ENCODE data around the gene DCUN1D2.
"Not testable (repeated sequence)": the region's sequence is repeated elsewhere in the genome, so short reads cannot be mapped to it uniquely, and the experiment has no call there.

DCUN1D2 gene

DNA sequence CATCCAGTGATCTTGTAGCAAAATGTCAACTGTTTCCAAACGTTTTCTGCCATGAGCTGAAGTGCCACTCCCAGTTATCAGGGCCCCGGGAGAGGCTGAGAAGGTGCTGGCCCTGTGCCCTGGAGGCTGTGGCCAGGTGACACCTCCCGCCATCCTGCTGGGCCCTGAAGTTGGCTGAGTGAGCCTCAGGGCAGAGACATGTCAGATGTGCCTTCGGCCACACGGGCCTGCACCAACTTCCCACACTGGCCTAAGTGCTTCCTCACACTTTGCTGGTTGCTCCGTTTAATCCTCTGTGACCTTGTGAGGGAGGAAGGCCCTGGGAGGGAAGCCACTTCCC, 42.0 kb downstream of the DCUN1D2 start:
- H3K4me1 Mint-ChIP-seq (ENCODE audit: low read depth): no peaks in the 10 kb centered on the region
- H3K27me3 Mint-ChIP-seq (ENCODE audit: low read depth): no peaks in the 10 kb centered on the region
- H3K4me3 Mint-ChIP-seq: no peak overlapping the region
- peaks cover 1% of the 10 kb centered on the region for H3K36me3 Mint-ChIP-seq (ENCODE audit: low read depth)
- H3K27ac Mint-ChIP-seq: peak overlapping the region; percentile 41
- no peaks in the 10 kb centered on the region for H3K9me3 Mint-ChIP-seq
- DNase-seq (ENCODE audit: low spot score): no peak

DNA sequence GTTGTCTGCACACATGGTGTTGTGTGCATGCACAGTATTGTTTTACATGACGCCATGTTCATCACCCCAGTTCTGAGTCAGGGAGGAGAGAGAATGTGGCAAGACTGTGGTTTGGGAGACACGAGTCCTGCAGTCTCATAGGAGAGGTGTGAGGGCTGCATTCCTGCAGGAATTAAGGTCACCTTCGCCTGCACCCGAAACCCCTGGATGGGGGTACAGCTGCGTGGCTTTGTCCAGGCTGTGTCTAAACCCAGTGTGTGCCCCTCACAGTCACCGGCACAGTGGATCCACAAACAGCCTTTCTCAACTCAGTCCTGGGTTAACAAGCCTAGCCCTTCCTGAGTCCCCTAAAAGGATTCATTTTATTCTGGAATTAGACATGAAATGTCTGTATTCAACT, 42.9 kb downstream of the DCUN1D2 start:
- DNase-seq (ENCODE audit: low spot score): no peak
- Mint-ChIP-seq H3K9me3 (no peaks in the 10 kb centered on the region), H3K4me3 (no peak overlapping the region), H3K36me3 (ENCODE audit: low read depth) (peaks cover 3% of the 10 kb centered on the region), H3K4me1 (ENCODE audit: low read depth) (no peaks in the 10 kb centered on the region), H3K27ac (no peak overlapping the region), H3K27me3 (ENCODE audit: low read depth) (no peaks in the 10 kb centered on the region)

DNA sequence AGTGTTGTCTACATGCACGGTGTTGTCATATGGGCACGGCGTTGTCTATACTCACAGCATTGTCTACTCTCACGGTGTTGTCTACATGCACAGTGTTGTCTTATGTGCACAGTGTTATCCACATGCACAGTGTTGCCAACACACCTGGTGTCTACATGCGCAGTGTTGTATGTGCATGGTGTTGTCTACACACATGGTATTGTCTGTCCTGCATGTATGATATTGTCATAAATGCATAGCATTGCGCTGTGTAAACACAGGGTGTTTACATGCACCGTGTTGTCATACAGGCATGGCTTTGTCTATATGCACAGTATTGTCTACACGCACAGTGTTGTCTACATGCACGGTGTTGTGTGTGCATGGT, 44.0 kb downstream of the DCUN1D2 start:
- Mint-ChIP-seq H3K4me1 (ENCODE audit: low read depth) (no peaks in the 10 kb centered on the region), H3K27me3 (ENCODE audit: low read depth) (no peaks in the 10 kb centered on the region), H3K4me3 (no peak overlapping the region), H3K27ac (no peak overlapping the region), H3K36me3 (ENCODE audit: low read depth) (peaks cover 3% of the 10 kb centered on the region), H3K9me3 (no peaks in the 10 kb centered on the region)
- no peak for DNase-seq (ENCODE audit: low spot score)

DNA sequence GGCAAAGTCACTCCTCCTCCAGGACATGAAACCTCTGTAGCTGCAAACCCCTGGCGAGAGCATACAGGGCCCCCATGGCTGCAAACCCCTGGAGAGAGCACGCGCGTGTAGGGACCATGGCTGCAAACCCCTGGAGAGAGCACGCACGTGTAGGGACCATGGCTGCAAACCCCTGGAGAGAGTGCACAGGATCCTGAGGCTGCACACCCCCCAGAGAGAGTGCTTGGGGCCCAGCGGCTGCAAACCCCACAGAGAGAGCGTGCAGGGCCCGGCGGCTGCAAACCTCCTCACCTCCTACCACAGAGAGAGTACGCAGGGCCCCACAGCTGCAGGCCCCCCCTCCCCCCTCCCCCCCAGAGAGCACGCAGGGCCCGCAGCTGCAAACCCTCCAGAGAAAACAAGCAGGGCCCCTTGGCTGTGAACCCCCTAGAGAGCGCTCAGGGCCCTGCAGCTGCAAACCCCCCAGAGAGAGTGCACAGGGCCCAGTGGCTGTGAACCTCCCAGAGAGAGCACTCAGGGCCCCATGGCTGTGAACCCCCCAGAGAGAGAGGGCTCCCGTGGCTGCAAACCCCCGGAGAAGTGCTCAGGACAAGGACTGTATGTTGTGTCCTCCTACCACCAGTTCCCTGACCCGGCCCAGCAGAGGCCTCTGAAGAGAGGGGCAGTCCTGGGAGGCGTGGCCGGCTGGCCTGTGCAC, 44.6 kb downstream of the DCUN1D2 start:
- peaks cover 3% of the 10 kb centered on the region for H3K36me3 Mint-ChIP-seq (ENCODE audit: low read depth)
- H3K27me3 Mint-ChIP-seq (ENCODE audit: low read depth): no peaks in the 10 kb centered on the region
- no peaks in the 10 kb centered on the region for H3K4me1 Mint-ChIP-seq (ENCODE audit: low read depth)
- DNase-seq (ENCODE audit: low spot score): no peak
- H3K27ac Mint-ChIP-seq: no peak overlapping the region
- no peak overlapping the region for H3K4me3 Mint-ChIP-seq
- H3K9me3 Mint-ChIP-seq: no peaks in the 10 kb centered on the region

DNA sequence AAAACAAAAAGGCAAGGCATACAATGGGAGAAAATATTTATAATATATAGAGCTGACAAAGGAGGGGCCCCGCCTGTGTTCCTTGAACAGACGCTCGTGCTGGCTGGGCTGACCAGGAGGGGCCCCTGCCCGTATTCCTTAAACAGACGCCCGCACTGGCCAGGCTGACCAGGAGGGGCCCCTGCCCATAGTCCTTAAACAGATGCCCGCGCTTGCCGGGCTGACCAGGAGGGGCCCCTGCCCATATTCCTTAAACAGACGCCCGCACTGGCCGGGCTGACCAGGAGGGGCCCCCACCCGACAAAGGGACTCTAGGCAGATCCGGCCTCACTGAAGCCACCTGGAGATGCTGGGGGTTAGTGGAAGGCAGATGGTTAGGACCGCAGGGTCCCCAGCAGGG, 46.5 kb downstream of the DCUN1D2 start:
- Mint-ChIP-seq H3K27ac (no peak overlapping the region), H3K9me3 (no peaks in the 10 kb centered on the region)

DNA sequence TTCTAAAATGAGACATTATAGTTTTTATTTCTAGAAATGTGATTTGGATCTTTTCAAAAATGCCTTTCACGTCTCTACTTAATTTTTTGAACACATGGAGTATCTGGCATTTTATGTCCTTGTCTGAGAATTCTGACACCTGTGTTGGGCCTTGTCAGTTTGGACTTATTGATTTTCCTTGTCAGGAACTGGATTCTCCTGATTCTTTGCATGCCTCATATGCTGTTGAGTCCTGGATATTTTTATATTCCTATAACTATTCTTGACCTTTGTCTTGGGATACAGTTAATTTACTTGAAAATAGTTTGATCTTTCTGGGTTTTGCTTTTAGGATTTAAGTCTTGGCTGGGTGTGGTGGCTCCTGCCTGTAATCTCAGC, 47.5 kb downstream of the DCUN1D2 start:
- H3K27ac Mint-ChIP-seq: no peak overlapping the region
- peaks cover 3% of the 10 kb centered on the region for H3K36me3 Mint-ChIP-seq (ENCODE audit: low read depth)
- no peaks in the 10 kb centered on the region for H3K9me3 Mint-ChIP-seq
- no peaks in the 10 kb centered on the region for H3K4me1 Mint-ChIP-seq (ENCODE audit: low read depth)
- DNase-seq (ENCODE audit: low spot score): no peak
- H3K4me3 Mint-ChIP-seq: no peak overlapping the region
- H3K27me3 Mint-ChIP-seq (ENCODE audit: low read depth): no peaks in the 10 kb centered on the region

More for the DNA sequence above, 46.5 kb downstream of the DCUN1D2 start:
- no peaks in the 10 kb centered on the region for H3K4me1 Mint-ChIP-seq (ENCODE audit: low read depth)
- no peaks in the 10 kb centered on the region for H3K27me3 Mint-ChIP-seq (ENCODE audit: low read depth)
- H3K36me3 Mint-ChIP-seq (ENCODE audit: low read depth): peaks cover 3% of the 10 kb centered on the region
- DNase-seq (ENCODE audit: low spot score): no peak
- no peak overlapping the region for H3K4me3 Mint-ChIP-seq

DNA sequence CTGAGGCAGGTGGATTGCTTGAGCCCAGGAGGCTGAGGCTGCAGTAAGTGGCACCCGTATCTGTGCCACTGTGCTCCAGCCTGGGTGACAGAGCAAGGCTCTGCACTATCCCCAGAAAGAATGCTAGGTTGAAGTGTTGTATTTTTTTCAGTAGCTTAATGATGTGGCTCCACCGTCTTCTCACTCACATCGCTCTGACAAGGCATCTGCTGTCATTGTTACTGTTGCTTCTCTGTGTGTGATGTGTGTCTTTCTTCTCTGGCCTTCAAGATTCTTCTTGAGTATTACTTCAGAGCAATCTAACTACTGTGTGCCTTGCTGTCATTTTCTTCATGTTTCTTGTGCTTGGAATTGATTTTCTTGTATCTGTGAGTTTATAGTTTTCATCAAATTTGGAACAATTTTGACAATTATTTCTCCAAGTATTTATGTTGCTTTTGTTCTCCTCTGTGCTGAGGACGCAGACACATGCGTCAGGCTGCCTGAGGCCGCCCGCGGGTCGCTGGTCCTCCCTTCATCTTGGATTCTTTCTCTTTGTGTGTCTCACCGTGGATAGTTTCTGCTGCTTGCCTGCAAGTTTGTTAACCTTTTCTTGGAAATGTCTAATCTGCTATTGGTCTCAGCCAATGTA, 48.0 kb downstream of the DCUN1D2 start:
- H3K27me3 Mint-ChIP-seq (ENCODE audit: low read depth): no peaks in the 10 kb centered on the region
- H3K4me3 Mint-ChIP-seq: no peak overlapping the region
- H3K36me3 Mint-ChIP-seq (ENCODE audit: low read depth): peaks cover 3% of the 10 kb centered on the region
- no peaks in the 10 kb centered on the region for H3K4me1 Mint-ChIP-seq (ENCODE audit: low read depth)
- no peaks in the 10 kb centered on the region for H3K9me3 Mint-ChIP-seq
- H3K27ac Mint-ChIP-seq: no peak overlapping the region
- DNase-seq (ENCODE audit: low spot score): no peak

DNA sequence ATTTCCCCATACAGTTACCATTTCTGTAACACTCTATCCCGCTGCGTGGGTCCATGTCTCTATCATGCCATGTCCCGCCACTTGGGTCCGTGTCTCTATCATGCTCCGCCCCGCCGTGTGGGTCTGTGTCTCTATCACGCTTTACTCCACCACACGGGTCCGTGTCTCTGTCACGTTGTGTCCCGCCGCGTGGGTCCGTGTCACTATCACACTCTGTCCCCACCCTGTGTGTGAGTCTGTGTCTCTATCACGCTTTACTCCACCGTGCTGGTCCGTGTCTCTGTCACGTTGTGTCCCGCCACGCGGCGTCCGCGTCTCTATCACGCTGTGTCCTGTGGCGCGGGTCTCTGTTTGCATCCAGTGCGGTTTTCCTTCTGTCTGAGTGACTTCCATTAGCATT, 48.9 kb downstream of the DCUN1D2 start:
- Mint-ChIP-seq H3K36me3 (ENCODE audit: low read depth) (peaks cover 2% of the 10 kb centered on the region), H3K27ac (no peak overlapping the region), H3K4me3 (no peak overlapping the region), H3K9me3 (no peaks in the 10 kb centered on the region), H3K27me3 (ENCODE audit: low read depth) (no peaks in the 10 kb centered on the region), H3K4me1 (ENCODE audit: low read depth) (no peaks in the 10 kb centered on the region)
- no peak for DNase-seq (ENCODE audit: low spot score)

DNA sequence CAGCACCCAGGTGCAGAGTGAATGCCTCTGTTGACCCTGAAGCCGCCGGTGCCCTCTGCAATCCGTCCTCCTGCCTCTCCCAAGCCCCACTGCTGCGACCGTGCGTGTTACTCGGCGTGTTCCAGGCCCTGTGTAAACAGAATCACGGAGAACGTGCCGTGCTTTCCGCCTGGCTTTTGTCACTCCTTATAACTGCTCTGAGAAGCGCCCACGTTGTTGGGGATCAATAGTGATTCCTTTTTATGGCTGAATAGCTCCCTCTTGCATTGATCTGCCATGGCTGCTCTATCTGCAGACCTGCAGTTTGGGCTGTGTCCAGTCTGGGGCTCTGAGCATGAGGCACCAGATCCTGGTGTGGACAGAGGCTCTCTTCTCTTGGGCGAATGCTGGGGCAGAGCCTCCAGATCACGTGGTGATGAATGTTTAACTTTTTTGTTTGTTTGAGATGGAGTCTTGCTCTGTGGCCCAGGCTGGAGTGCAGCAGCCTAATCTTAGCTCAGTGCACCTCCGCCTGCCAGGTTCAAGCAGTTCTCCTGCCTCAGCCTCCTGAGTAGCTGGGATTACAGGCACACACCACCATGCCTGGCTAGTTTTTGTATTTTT, 53.0 kb downstream of the DCUN1D2 start:
- no peak for DNase-seq (ENCODE audit: low spot score)
- no peaks in the 10 kb centered on the region for H3K36me3 Mint-ChIP-seq (ENCODE audit: low read depth)
- no peaks in the 10 kb centered on the region for H3K27me3 Mint-ChIP-seq (ENCODE audit: low read depth)
- H3K27ac Mint-ChIP-seq: no peak overlapping the region
- no peaks in the 10 kb centered on the region for H3K4me1 Mint-ChIP-seq (ENCODE audit: low read depth)
- no peaks in the 10 kb centered on the region for H3K9me3 Mint-ChIP-seq
- no peak overlapping the region for H3K4me3 Mint-ChIP-seq

DNA sequence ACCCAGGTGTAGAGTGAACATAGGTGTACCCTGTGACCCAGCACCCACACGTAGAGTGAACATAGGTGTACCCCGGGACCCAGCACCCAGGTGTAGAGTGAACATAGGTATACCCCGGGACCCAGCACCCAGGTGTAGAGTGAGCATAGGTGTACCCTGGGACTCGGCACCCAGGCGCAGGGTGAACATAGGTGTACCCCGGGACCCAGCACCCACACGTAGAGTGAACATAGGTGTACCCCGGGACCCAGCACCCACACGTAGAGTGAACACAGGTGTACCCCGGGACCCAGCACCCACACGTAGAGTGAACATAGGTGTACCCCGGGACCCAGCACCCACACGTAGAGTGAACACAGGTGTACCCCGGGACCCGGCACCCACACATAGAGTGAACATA, 53.6 kb downstream of the DCUN1D2 start:
- not testable (repeated sequence) for H3K4me3 Mint-ChIP-seq; H3K27ac Mint-ChIP-seq; H3K27me3 Mint-ChIP-seq (ENCODE audit: low read depth); DNase-seq (ENCODE audit: low spot score); H3K36me3 Mint-ChIP-seq (ENCODE audit: low read depth); H3K9me3 Mint-ChIP-seq; H3K4me1 Mint-ChIP-seq (ENCODE audit: low read depth)

DNA sequence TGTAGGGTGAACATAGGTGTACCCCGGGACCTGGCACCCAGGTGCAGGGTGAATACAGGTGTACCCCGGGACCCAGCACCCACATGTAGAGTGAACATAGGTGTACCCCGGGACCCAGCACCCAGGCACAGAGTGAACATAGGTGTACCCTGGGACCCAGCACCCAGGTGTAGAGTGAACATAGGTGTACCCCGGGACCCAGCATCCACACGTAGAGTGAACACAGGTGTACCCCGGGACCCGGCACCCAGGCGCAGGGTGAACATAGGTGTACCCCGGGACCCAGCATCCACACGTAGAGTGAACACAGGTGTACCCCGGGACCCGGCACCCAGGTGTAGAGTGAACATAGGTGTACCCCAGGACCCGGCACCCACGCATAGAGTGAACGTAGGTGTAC, 54.6 kb downstream of the DCUN1D2 start:
- H3K4me3 Mint-ChIP-seq; H3K27me3 Mint-ChIP-seq (ENCODE audit: low read depth); H3K36me3 Mint-ChIP-seq (ENCODE audit: low read depth); H3K4me1 Mint-ChIP-seq (ENCODE audit: low read depth); H3K27ac Mint-ChIP-seq; H3K9me3 Mint-ChIP-seq; DNase-seq (ENCODE audit: low spot score): not testable (repeated sequence)

DNA sequence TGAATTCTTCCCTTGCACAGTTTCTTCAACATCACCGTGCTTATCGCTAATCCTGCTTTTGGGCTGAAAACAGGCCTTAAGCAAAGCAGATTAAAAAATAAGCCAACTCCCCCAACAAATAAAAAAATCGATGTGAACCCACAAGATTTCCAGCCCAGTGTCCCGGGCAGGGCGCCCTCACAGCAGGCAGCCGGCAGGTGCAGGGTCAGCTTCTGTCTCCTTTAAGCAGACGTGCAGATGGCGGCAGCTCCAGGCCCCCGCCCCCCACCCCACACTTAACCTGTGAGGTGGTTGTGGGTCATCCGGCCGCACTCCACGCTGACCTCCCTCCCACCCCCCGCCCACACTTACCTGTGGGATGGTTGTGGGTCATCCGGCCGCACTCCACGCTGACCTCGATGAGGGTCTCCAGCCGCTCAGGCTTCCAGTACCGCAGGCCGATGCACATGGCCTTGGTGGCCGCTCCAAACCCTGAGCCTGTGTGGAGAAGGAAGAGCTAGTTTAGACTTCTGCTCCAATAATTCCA, 57.1 kb downstream of the DCUN1D2 start:
- Mint-ChIP-seq H3K27me3 (ENCODE audit: low read depth) (no peaks in the 10 kb centered on the region), H3K4me3 (no peak overlapping the region)

DNA sequence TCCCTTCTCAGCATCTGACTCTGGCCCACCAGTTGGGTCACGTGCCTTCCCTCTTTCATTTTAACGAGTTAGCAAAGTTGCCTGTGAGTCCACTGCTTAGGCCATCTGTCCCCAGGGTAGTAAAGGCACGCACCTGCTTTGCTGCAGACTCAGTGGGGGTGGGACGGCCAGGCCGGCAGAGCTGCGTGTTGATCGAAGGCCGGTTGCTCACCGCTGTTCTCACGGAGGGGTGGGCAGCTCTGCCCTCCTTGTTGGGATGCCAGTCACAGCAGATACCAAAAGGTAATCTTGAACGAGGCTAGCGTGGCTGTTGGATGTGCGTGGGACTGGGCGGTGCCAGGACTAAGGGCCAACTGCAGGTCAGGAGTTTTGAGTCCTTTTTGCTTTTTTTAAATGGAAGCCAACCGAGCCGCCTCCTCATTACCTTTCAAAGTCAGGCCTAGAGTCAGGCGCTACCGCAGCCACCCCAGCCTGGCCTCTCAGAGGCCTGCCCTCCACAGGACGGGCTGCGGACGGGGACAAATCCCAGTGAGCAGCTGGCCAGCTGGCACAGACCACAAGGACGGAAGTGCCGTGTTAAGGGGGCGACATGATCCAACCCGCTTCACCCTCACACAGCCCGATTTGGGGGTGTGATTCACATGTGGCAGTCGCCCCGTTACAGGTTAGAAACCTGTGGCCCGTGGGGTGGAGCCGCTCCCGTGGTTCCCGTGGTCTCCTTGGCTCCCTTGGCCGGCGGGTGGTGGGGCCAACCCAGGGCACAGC, 57.8 kb downstream of the DCUN1D2 start:
- DNase-seq (ENCODE audit: low spot score): no peak
- no peaks in the 10 kb centered on the region for H3K4me1 Mint-ChIP-seq (ENCODE audit: low read depth)
- H3K27ac Mint-ChIP-seq: no peak overlapping the region
- H3K4me3 Mint-ChIP-seq: no peak overlapping the region
- H3K36me3 Mint-ChIP-seq (ENCODE audit: low read depth): no peaks in the 10 kb centered on the region
- H3K9me3 Mint-ChIP-seq: no peaks in the 10 kb centered on the region
- H3K27me3 Mint-ChIP-seq (ENCODE audit: low read depth): no peaks in the 10 kb centered on the region

More for the DNA sequence above, 57.1 kb downstream of the DCUN1D2 start:
- no peak for DNase-seq (ENCODE audit: low spot score)
- no peaks in the 10 kb centered on the region for H3K4me1 Mint-ChIP-seq (ENCODE audit: low read depth)
- no peak overlapping the region for H3K27ac Mint-ChIP-seq
- H3K36me3 Mint-ChIP-seq (ENCODE audit: low read depth): no peaks in the 10 kb centered on the region
- no peaks in the 10 kb centered on the region for H3K9me3 Mint-ChIP-seq

DNA sequence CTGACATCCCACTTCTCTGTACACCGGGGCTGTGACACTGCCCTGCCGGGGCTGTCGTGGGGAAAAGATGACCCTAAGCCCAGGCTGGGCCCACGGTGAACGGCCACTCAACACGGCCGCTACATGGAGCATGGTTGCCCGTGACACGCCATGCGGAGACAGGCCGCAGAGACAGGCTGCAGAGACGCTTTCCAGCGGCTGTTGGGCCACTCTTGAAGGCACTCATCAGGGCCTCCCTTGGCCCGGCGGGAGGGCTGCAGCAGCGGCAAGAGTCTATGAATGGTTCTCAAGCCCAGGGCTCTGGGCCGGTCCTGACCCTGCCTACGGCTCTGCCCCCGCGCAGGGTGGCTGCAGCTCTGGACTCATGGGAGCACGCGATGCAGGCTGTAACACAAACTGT, 59.3 kb downstream of the DCUN1D2 start:
- no peaks in the 10 kb centered on the region for H3K9me3 Mint-ChIP-seq
- H3K4me1 Mint-ChIP-seq (ENCODE audit: low read depth): no peaks in the 10 kb centered on the region
- no peaks in the 10 kb centered on the region for H3K27me3 Mint-ChIP-seq (ENCODE audit: low read depth)
- no peak overlapping the region for H3K27ac Mint-ChIP-seq
- no peak overlapping the region for H3K4me3 Mint-ChIP-seq
- no peaks in the 10 kb centered on the region for H3K36me3 Mint-ChIP-seq (ENCODE audit: low read depth)
- no peak for DNase-seq (ENCODE audit: low spot score)

Measured in T-helper 2 cell treated with Interferon-gamma antibody and Interleukin-4, amounts not matched to agents 5 μg/mL and 100 μg/mL, for 36 hours (primary cell).